NCI-H2107 treated with DMSO at 0.1 percent for 48 hours (cell line): ENCODE measurements around the gene RIN3.
"Not testable (repeated sequence)": the region's sequence is repeated elsewhere in the genome, so short reads cannot be mapped to it uniquely, and the experiment has no call there.

Source experiments
- DNase-seq: peaks from one replicate; lab custom pipeline; 2025; ENCODE audit not compliant: unreplicated experiment; lab: John Stamatoyannopoulos, UW

Gene RIN3

DNA sequence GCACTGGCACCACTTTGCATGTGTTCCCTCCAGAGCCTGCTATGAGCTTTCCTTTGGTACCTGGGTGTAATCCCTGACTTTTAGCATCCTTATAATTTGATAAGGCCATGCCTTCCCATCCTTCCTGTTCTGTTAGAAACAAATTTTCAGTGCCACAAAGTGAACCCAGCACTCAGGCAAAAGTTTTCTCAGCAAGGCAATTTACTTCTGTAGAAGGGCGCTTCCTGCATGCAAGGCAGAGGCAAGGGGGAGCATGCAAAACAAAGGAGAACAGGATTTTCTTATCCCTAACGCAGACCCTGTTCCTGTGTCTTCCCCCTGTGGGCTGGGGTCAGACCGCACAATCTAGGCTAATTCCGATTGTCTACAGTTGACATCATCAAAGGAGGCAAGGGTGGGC is 108.7 kb downstream of the RIN3 start:
- no peak for DNase-seq

DNA sequence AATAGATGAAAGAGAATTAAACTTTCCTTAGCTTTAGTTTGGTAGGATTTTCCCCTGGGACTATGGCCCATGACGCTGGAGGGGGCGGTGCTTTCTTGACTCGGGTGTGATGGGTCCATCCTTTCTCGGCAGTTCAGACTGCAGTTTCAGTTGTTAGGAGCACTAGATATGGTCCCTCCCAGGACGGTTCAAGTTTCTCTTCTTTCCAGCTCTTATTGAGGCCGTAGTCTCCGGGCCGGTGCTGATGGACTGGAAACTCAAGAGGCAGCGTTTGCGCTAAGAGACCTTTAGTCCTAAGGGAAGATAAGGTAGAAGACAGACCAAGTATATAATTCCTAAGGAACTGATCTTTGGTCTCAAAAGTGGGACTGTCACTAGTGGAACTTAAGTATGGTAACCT is 111.2 kb downstream of the RIN3 start:
- DNase-seq = no peak

DNA sequence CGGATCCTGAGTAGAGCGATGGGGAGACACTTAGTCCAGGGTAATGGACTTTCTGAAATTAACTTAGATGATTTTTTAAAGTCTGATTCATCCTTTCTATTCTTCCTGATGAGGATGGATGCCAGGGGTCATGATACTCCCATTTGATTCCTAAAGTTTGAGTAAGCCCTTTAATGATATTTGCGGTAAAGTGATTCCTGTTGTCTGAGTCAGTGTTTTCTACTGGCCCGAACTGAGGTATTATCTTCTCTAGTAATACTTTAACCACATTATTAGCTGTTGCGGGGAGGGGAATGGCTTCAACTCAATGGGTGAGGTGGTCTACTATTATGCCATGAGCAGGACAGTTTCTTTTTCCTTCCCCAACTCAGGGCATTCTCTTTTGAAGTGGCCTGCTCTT is 111.6 kb downstream of the RIN3 start:
- no peak for DNase-seq

DNA sequence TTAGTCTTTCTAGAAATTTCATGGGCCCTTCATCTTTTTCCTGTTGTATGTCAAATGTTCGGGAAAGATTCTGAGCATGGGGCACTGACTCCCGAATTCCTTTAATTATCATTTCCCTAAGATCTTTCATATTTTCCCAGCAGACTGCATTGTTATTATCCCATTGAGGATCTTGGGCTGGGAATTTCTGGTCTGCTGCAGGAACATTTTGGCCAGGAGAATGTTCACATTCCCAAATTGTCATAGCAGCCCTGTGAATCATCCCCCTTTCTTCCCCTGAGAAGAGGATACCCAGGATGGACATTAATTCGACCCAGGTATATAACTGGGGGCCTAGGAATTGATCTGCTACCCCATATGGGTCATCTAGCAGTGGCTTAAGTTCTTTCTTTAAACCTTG is 112.5 kb downstream of the RIN3 start:
- no peak for DNase-seq

DNA sequence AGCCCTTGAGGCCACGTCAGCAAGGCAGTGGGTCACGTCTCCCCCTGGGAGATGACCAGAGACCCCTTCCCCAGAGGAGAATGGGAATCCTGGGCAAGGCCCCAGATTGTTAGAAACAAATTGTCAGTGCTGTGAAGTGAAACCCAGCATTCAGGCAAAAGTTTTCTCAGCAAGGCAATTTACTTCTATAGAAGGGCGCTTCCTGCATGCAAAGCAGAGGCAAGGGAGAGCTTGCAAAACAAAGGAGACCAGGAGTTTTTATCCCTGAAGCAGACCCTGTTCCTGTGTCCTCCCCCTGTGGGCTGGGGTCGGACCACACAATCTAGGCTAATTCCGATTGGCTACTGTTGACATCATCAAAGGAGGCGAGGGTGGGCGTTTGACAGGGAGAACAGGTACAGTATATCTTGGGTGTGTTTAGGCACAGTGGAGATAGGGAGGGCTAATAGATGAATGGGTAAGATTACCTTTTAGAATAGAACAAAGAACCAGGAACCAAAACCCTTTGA is 114.2 kb downstream of the RIN3 start:
- DNase-seq = no peak

DNA sequence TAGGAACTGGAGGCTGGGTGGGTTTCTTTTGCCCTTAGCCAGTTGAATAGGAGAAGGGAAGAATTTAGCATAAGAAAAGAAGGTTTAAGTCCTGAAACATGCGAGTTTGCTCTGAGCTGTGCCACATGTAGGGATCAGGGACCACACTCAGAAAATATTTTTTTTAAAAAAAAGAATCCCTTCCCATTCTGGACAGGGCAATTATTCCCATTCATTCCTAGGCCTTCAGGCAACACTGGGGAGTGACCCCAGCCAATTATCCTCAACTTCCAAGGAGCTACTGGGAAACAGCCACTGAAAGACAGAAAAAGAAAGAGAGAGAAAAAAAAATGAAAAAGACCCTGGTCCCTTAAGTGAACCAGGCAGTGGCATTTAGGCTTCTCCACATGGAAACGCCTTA is 115.1 kb downstream of the RIN3 start:
- DNase-seq = no peak

DNA sequence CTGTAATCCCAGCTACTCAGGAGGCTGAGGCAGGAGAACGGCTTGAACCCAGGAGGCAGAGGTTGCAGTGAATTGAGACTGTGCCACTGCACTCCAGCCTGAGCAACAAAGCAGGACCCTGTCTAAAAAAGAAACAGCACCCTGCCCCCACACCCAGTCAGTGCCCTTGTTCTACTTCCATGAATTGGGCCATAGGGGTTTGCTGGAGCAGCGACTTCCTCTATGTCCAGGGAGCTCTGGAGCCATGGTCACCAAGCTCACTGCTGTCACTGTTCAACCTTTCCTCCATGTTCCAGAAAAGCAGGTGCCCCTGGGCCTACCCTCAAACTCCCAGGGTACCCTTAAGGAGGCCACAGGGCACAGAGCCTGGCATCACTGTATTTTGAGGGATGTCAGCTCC is 116.8 kb downstream of the RIN3 start:
- DNase-seq = no peak

DNA sequence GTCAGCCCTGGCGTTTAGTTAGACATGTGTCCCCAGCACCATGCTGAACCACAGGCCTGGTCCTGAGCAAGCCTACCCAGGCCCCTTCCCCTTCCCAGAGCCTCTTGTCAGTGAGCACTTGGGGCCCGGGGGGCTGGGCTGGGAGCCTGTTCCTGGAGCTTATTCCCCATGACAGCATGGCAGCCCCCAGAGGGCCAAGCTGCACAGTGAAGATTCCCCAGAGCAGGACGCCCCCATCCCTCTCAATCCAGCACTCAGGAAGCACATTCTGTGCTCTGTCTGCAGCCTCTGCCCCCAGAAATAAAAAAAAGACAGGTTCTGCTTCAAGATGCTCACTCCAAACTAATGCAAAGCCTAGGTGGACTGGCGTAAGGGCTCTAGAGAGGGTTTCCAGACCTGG is 117.5 kb downstream of the RIN3 start:
- no peak for DNase-seq

DNA sequence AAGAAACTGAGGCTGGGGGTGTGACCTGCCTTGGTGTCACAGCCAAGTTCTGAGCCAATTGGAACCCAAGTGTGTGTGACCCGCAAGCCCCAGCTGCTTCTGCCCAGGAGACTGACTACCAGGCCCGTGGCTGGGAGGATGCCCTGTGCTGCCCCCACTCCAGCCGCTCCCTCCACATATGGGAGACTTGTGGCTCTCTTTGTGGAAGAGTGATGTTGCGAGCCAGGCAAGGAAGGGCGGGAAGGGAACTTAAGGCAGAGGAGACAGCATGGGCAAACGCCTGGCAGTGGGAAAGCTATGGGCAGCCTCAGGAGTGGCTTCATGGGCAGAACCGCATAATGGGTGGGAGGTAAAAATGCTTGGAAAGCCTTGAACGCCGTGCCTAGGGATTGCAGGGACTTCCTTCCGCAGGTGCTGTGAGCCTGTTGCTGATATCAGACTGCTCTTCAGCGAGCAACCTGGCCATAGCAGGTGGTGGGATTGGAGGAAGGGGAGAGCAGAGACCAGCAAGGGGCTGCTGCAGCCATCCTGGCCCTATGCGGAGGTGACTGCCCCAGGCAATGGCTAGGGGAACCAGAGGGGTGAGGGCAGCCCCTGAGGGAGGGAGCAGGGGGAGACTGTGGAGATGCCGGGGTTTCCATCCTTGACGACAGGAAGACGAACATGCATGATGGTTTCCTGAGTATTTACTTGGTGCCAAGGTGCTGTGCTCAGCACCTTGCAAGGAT is 119.1 kb downstream of the RIN3 start:
- DNase-seq = no peak

DNA sequence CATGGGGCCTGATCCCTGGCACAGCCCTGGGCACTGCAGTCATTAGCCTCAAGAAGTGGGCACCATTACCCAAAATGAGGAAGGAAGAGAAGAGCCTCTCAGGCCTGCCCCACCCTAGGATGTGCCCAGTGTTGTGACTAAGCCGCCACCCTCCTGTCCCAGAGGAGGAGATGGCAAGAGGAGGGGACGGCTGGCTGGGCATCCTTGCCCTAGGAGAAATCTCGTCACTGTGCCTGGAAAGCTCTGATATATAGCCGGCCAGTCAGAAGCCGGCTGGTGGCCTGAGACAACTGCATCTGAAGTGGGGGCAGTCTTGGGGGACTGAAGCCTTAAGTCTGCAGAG is 119.7 kb downstream of the RIN3 start:
- DNase-seq = no peak

DNA sequence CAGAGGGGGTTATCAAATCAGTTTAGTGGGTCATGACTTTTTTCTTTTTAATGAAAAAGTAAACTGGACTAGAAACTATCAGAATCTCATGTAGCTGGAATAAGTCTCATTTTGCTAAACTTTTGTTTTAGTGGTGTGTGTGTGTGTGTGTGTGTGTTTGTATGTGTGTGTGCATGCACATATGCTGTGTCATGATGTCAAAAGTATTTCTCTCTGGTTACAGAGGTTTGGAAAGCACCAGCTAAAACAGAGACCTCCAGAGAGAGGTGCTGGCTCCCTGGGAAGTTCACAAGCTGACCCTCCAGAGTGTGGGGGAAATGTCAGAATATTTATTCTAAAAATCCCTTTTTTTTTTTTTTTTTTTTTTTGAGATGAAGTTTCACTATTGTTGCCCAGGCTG is 120.1 kb downstream of the RIN3 start:
- DNase-seq = no peak

DNA sequence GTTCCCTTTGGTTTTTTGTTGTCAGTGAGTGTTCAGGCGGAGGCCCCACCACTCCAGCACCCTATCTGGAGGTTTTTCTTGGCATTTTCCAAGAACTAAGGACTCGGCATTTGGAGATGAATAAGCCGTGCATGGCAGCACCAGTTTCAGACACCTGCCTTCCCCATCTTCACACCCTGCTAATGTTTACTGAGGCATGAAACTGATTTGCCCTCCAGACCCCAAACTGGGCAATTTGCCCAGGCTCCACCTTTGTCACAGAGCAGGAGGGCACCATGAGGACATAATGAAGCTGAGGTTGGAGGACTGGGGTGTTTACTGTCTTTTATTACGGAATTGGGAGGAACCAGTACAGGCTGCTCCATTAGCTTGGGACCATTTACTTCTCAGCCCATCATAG is 121.5 kb downstream of the RIN3 start:
- peak; percentile 89 for DNase-seq

DNA sequence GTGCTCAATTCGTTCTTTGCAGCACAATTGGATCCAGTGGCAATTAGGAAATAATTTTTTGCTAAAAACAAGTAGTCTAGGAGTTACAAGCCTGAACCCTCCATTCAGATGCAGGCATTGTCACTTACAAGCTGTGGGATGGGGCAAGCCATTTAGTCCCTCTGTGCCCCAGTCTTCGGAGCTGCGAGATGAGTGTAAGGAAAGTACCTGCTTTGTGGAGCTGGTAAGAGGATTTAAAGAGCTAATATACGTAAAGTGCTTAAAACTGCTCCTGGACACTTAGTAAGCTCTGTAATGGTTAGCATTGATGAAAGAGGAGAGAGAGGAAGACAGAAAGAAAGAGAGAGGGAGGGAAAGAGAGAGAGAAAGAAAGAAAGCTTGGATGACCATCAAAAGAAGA is 122.3 kb downstream of the RIN3 start:
- no peak for DNase-seq

DNA sequence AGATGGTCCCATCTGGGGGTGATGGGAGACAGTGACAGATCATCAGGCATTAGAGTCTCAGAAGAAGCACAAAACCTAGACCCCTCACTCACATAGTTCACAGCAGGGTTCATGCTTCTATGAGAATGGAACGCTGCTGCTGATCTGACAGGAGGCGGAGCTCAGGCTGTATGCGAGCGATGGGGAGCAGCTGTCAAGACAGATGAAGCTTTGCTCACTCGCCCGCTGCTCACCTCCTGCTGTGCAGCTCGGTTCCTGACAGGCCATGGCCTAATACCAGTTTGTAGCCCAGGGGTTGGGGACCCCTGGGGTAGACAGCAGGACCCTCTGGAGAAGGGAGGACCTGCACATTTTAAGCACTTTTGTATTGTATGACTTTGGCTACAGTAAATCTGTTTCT is 123.6 kb downstream of the RIN3 start:
- peak; percentile 17 for DNase-seq

DNA sequence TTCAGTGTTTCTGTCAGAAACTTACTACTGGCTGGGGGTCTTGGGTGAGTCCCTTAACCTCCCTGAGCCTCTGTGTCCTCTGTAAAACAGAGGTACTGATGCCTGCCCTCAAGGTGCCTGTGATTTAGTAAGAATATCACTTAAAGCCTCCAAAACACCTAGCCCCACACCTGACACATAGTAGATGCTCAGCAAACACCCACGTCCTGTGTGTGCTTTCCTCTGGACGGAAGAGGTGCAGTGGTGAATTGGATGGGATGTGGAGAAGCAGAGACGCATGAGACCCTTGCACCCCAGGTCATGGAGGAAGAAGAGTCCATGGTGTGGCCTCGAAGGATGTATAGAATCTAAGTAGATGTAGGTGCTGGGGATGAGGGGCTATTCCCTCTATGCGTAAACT is 124.3 kb downstream of the RIN3 start:
- DNase-seq = no peak

DNA sequence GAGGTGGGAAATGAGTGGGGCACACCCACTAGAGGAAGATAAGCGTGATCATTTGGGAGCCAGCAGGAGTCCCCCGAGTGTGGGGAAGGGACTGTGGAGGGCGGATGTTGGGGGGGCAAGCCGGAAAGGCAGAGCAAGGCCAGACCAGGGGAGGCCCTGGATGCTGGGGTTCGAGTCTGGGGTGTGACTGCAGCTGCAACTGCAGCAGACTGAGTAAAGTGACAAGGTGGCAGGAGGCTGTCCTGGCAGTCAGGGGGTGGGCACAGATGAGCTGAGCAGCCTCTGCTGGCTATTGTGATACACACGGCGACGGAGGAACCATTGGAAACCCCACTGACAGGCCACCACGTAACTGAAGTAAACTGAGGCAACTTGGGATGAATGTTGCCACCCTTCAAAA is 124.7 kb downstream of the RIN3 start:
- no peak for DNase-seq

DNA sequence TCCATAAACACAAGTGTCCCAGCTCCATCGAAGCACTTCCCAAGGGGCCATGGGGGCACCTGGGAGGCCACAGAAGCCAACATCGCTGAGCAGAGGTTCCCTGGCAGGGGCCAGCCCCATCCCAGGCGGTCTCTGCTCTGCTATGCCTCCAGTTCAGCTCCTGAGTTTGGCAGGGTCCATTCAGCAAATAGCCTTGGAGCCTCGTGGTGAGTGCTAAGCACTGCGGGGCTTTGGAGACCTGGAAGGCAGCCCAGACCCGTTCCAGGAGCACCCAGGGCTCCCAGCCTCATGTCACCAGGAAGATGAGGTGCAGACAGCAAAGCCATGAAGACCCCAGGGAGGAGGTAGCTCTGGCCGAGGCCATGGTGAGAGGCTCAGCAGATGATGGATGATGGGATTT is 125.3 kb downstream of the RIN3 start:
- no peak for DNase-seq

DNA sequence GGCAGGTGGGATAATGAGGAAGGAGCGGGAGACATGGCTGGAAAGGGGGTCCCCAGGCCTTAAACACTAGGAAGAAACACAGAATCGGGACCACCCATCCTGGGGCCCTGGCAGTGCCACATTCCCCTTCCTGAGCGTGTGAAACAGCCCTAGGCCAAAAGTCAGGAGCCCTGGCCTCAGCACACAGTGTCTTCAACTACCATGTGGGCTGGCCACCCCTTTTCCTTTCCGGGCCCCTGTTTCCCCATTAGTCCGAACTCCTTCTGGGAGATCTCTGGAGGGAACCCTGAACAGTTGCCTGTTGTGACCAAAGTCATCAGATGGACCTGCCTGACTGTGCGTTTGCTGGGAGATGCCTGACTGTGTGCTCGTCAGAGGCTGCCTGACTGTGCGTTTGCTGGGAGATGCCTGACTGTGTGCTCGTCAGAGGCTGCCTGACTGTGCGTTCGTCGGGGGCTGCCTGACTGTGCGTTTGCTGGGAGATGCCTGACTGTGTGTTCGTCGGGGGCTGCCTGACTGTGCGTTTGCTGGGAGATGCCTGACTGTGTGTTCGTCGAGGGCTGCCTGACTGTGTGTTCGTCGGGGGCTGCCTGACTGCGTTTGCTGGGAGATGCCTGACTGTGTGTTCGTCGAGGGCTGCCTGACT is 126.0 kb downstream of the RIN3 start:
- DNase-seq = not testable (repeated sequence)

DNA sequence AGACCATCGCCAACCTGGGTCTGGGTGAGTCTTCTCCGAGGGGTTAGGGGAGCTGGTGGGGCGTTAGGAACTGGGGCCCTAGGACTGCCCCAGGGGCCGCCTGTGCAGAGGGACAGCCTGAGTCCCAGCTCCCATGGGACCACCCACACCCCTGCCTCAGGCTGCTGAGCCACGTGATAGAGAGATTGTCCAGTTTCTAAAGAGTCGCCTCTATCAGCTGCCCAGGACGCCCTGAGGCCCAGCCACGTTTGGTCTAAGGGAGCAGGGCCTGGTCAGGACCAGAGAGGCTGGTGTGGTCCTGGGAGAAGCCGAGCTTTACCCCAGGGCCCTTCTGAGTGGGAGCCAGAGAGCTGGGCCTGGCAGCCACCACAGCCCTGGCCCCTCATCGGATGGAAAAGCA is 127.7 kb downstream of the RIN3 start:
- no peak for DNase-seq

DNA sequence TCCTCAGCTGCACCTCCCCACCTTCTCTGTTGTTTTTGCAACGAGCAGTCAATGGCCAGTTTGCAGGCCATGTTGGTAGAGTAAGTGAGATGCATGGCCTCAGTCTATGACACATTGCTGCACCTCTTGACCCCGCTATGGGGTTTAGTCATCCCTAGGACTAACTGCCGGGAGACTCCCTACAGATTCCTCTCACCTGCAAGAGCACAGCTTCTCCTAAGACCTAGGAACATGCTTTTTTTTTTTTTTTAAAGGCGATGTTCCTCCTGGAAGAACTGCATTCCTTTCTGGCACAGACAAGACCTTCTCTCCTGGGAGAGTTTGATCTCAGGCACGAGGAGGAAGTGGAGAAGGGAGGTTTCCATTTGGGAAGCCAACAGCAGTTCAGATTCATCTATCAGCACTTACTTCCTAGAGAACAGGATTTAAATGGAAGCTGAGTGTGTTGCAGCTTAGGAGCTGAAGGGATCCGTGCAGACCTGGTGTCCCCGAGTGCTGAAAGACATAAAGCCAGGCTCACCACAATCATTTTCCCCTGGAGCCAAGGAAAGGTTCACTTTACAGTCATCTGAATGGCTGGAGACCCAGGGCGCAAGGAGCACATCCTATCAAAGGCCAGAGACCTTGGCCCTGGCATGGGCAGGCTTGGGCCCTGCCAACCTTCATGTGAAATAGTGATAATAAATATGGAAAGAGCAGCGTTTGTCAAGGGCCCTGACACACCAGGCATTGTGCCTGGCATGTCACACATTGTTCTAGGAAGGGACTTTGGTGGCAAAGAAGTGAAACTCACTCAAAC is 130.8 kb downstream of the RIN3 start:
- no peak for DNase-seq

DNA sequence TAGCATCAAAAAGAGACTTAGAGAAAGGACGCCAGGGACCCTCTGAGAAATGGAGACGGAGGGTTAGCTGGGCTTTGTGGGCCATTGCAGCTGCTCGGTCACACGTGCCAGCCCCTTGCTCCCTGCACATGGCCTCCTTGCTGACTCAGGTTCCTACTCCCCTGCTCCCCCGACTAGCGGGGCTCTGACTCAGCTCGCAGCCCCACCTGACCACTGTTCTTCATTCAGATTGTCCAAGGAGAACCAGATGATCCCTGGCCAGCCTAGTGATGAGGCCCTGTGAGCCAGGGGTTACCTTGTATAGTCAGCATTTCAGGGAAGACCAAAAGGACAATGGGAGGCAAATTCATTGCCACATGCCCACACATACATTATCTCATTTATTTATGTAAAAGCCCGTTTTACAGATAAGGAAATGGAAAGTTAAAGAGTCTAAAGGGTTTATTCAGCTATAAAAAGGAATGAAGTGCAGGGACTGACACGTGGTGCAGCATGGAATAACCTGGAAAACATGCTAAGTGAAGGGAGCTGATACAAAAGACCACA is 131.5 kb downstream of the RIN3 start:
- DNase-seq = no peak
